ENCODE results near the gene TICAM2. TPM values are rescaled to one million over a fixed set of nuclear protein-coding genes. Genes with fewer than 3 reads are reported as not detected.

The TICAM2 gene
- total RNA-seq, 2 experiments from 2014 or later: 0.27 to 0.96 TPM

GRCh38 chr5:115573133-115573532 is 29.1 kb downstream of the TICAM2 start:
- POLR2A ChIA-PET: interaction anchor here (0.6 kb wide), 1 partner anchor 93 kb away, joined by 3 read pairs; no protein-coding TSS in a partner anchor

DNA sequence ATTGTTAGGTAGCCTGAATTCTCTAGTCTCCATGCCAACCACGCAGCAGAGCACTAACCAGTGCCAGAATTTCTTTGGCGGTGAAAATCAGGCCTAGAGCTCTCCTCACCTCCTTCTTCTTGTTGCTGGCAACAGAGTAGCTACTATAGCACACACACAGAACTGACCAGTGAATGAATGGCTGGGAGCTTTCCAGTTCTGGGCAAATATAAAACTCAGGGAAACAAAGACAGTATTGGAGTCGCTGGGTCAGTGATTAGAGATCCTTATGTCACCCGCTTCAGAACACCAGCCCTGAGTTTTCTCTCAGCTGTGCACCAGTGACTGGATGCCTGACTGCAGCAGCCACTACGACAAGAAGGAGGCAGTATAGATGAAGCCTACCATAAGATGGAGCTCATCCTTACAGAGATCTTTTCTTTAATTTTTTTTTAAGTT is 30.8 kb downstream of the TICAM2 start:
- POLR2A ChIA-PET: no interaction called here
- CTCF ChIA-PET: interaction anchor here (0.9 to 7.5 kb wide), 4 partner anchors 29 to 474 kb away, joined by 3 to 127 read pairs (median 3); no protein-coding TSS in a partner anchor
- peaks cover 3% of the 10 kb centered on the region for H3K27me3 Mint-ChIP-seq
- ATAC-seq: no peak
- no peak overlapping the region for H3K4me3 Mint-ChIP-seq
- H3K27ac Mint-ChIP-seq: no peak overlapping the region
- no peak for DNase-seq
- H3K9me3 Mint-ChIP-seq: no peaks in the 10 kb centered on the region
- intact Hi-C loops (cut with micrococcal nuclease): loop anchor here (10.0 kb wide), 1 partner anchor 197 kb away; no protein-coding TSS in a partner anchor
- H3K4me1 Mint-ChIP-seq (ENCODE audit: low read depth): peaks cover 3% of the 10 kb centered on the region
- TF ChIP-seq CTCF (IDR thresholded peaks at IDR 0.05): no peak
- no peaks in the 10 kb centered on the region for H3K36me3 Mint-ChIP-seq (ENCODE audit: low read depth)

More at GRCh38 chr5:115573133-115573532, 29.1 kb downstream of the TICAM2 start:
- H3K27me3 Mint-ChIP-seq: no peaks in the 10 kb centered on the region
- DNase-seq: no peak
- no peaks in the 10 kb centered on the region for H3K9me3 Mint-ChIP-seq
- ATAC-seq: no peak
- CTCF ChIA-PET: interaction anchor here (1.0 to 7.5 kb wide), 6 partner anchors 9 to 265 kb away, joined by 3 to 127 read pairs (median 10); no protein-coding TSS in a partner anchor
- H3K4me3 Mint-ChIP-seq: no peak overlapping the region
- no peaks in the 10 kb centered on the region for H3K36me3 Mint-ChIP-seq (ENCODE audit: low read depth)
- TF ChIP-seq CTCF (IDR thresholded peaks at IDR 0.05): no peak
- H3K27ac Mint-ChIP-seq: no peak overlapping the region
- H3K4me1 Mint-ChIP-seq (ENCODE audit: low read depth): peaks cover 3% of the 10 kb centered on the region
- intact Hi-C loops (cut with micrococcal nuclease): loop anchor here (10.0 kb wide), 1 partner anchor 198 kb away; no protein-coding TSS in a partner anchor

- ChIA-PET POLR2A (no interaction called here), CTCF (no interaction called here)
- intact Hi-C loops (cut with micrococcal nuclease): no loop called here
- Mint-ChIP-seq H3K4me1 (ENCODE audit: low read depth) (no peaks in the 10 kb centered on the region), H3K4me3 (no peak overlapping the region), H3K27ac (no peak overlapping the region), H3K36me3 (ENCODE audit: low read depth) (no peaks in the 10 kb centered on the region), H3K9me3 (no peaks in the 10 kb centered on the region), H3K27me3 (peaks cover 8% of the 10 kb centered on the region)
- DNase-seq: no peak
- no peak for TF ChIP-seq CTCF (IDR thresholded peaks at IDR 0.05)
- ATAC-seq: no peak
These were observed 33.6 kb downstream of the TICAM2 start for GRCh38 chr5:115568668-115569067.

- DNase-seq (no peak), ATAC-seq (no peak)
- Mint-ChIP-seq H3K27ac (no peak overlapping the region), H3K36me3 (ENCODE audit: low read depth) (no peaks in the 10 kb centered on the region), H3K4me1 (ENCODE audit: low read depth) (no peaks in the 10 kb centered on the region), H3K4me3 (no peak overlapping the region), H3K27me3 (peaks cover 14% of the 10 kb centered on the region), H3K9me3 (no peaks in the 10 kb centered on the region)
- ChIA-PET POLR2A (no interaction called here), CTCF (no interaction called here)
- no peak for TF ChIP-seq CTCF (IDR thresholded peaks at IDR 0.05)
- intact Hi-C loops (cut with micrococcal nuclease): no loop called here
These were observed 37.0 kb downstream of the TICAM2 start for GRCh38 chr5:115565233-115565632.

DNA sequence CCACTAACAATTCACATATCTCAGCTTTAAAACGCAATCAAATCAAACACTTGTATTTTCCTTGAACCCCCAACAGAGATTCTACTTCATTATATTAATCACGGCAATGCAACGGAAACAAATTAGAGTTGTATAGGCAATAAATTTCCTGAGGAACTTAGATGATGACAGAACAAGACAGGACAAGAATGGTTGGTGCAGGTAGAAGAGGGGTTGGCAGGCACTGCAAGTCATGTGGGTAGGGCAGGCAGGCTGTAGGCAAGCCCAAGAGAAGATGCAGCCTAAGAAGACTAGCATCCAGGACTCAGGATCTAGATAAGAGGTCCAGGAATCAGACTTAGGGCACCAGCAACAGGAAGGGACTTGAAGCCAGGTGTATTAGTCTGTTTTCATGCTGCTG is 41.1 kb downstream of the TICAM2 start:
- no peak overlapping the region for H3K27ac Mint-ChIP-seq
- no peaks in the 10 kb centered on the region for H3K36me3 Mint-ChIP-seq (ENCODE audit: low read depth)
- H3K4me3 Mint-ChIP-seq: no peak overlapping the region
- ChIA-PET POLR2A (interaction anchor here (0.6 kb wide), 1 partner anchor 10 kb away, joined by 3 read pairs; no protein-coding TSS in a partner anchor), CTCF (interaction anchor here (0.8 to 3.1 kb wide), 2 partner anchors 13 to 251 kb away, joined by 3 to 10 read pairs; no protein-coding TSS in a partner anchor)
- ATAC-seq: no peak
- H3K9me3 Mint-ChIP-seq: no peaks in the 10 kb centered on the region
- DNase-seq: no peak
- peaks cover 15% of the 10 kb centered on the region for H3K27me3 Mint-ChIP-seq
- intact Hi-C loops (cut with micrococcal nuclease): no loop called here
- TF ChIP-seq CTCF (IDR thresholded peaks at IDR 0.05): no peak
- no peaks in the 10 kb centered on the region for H3K4me1 Mint-ChIP-seq (ENCODE audit: low read depth)

All from activated CD8-positive, alpha-beta T cell treated with anti-CD3 and anti-CD28 coated beads for 36 hours (primary cell).